Hepatocyte (in vitro differentiated cells): Measurements from ENCODE around the gene PFDN4. TPM values are rescaled to one million over a fixed set of nuclear protein-coding genes. Genes with fewer than 3 reads are reported as not detected.

Source experiments
- DNase-seq: peaks from one replicate; pipeline ENCODE4 v3.0.0-alpha.2; 2016; ENCODE audit warnings: low spot score
- H2AFZ ChIP-seq: fragments of 200-600 bp; sonication (generic); 2 replicates; pipeline ENCODE4 v1.6.0; 2016; ENCODE audit warnings: antibody characterized with exemption, mild to moderate bottlenecking
- H3K27ac ChIP-seq: fragments of 200-600 bp; sonication (generic); 2 replicates; pipeline ENCODE4 v1.5.1; 2016; ENCODE audit warnings: mild to moderate bottlenecking
- H3K27me3 ChIP-seq: fragments of 200-600 bp; sonication (generic); 2 replicates; pipeline ENCODE4 v1.6.1; 2016
- H3K36me3 ChIP-seq: fragments of 200-600 bp; sonication (generic); replicated peaks from 2 replicates; pipeline ENCODE4 v1.5.1; 2016; ENCODE audit warnings: low read depth; ENCODE audit not compliant: insufficient read depth
- H3K4me1 ChIP-seq: fragments of 200-600 bp; sonication (generic); 2 replicates; pipeline ENCODE4 v1.5.1; 2016; ENCODE audit warnings: mild to moderate bottlenecking, moderate library complexity; ENCODE audit not compliant: insufficient read depth
- H3K4me2 ChIP-seq: fragments of 200-600 bp; sonication (generic); 2 replicates; pipeline ENCODE4 v1.6.0; 2016
- H3K4me3 ChIP-seq: fragments of 200-600 bp; sonication (generic); 2 replicates; pipeline ENCODE4 v1.5.1; 2016; ENCODE audit warnings: mild to moderate bottlenecking
- H3K79me2 ChIP-seq: fragments of 200-600 bp; sonication (generic); 2 replicates; pipeline ENCODE4 v1.6.0; 2017; ENCODE audit warnings: mild to moderate bottlenecking
- H3K9me2 ChIP-seq: fragments of 200-600 bp; sonication (generic); replicated peaks from 2 replicates; pipeline ENCODE4 v1.6.0; 2017; ENCODE audit warnings: mild to moderate bottlenecking; ENCODE audit not compliant: insufficient read depth
- H3K9me3 ChIP-seq: fragments of 200-600 bp; sonication (generic); 2 replicates; pipeline ENCODE4 v1.5.1; 2016; ENCODE audit warnings: low read depth, mild to moderate bottlenecking
- H4K20me1 ChIP-seq: fragments of 200-600 bp; sonication (generic); 2 replicates; pipeline ENCODE4 v1.6.0; 2016; ENCODE audit warnings: mild to moderate bottlenecking; ENCODE audit not compliant: insufficient read depth, poor library complexity, severe bottlenecking
- CTCF ChIP-seq: fragments of 200-600 bp; sonication (generic); IDR thresholded peaks from 2 replicates; pipeline ENCODE4 v1.5.1; 2016; ENCODE audit warnings: antibody characterized with exemption, mild to moderate bottlenecking; ENCODE audit not compliant: poor library complexity
- EZH2 ChIP-seq: fragments of 200-600 bp; sonication (generic); IDR thresholded peaks from 2 replicates; pipeline ENCODE4 v1.6.1; 2016; ENCODE audit warnings: antibody characterized with exemption, mild to moderate bottlenecking, borderline replicate concordance
- EZH2phosphoT487 ChIP-seq: fragments of 200-600 bp; sonication (generic); IDR thresholded peaks from one replicate; pipeline ENCODE4 v1.6.1; 2018; ENCODE audit warnings: antibody characterized with exemption, mild to moderate bottlenecking, low read depth, moderate library complexity; ENCODE audit not compliant: unreplicated experiment, severe bottlenecking
- WGBS: methylation state at CpG from one replicate; pipeline ENCODE4 v1.1.6; 2016; ENCODE audit warnings: low lambda C conversion rate; ENCODE audit errors: missing lambda C conversion rate; 5-methylcytosine and 5-hydroxymethylcytosine counted together
- polyA plus RNA-seq: library from polyadenylated mRNA; unstranded; fragments of >200 nt; fragmentation: Nextera tagmentation; extraction: Ambion mirVana; gene quantifications from 2 replicates; pipeline ENCODE4 v1.2.1, GENCODE V29; 2016
- total RNA-seq: library from RNA; depleted of rRNA; stranded (reverse); fragments of >200 nt; gene quantifications from 2 replicates; pipeline ENCODE4 v1.2.3, GENCODE V29; 2014

The PFDN4 gene
- total and polyA plus RNA-seq, 2 experiments from 2014 or later = 40.0 to 121 TPM

GRCh38 chr20:54215157-54215789 is 7.4 kb downstream of the PFDN4 start:
- Histone ChIP-seq H3K36me3 (no peaks in the 10 kb centered on the region), H3K79me2 (peaks cover 47% of the 10 kb centered on the region)

GRCh38 chr20:54217762-54218161 is 9.9 kb downstream of the PFDN4 start:
- H3K9me3 ChIP-seq = no peaks in the 10 kb centered on the region
- no peak overlapping the region for H3K4me3 ChIP-seq
- H4K20me1 ChIP-seq = no peaks in the 10 kb centered on the region
- TF ChIP-seq EZH2 (no peak), EZH2phosphoT487 (no peak), CTCF (no peak)
- no peaks in the 10 kb centered on the region for H3K36me3 ChIP-seq
- 93% methylated on average over 7 of the region's 7 CpGs for WGBS
- no peaks in the 10 kb centered on the region for H3K9me2 ChIP-seq
- H2AFZ ChIP-seq = no peak overlapping the region
- no peaks in the 10 kb centered on the region for H3K27me3 ChIP-seq
- no peak for DNase-seq
- H3K79me2 ChIP-seq = peaks cover 22% of the 10 kb centered on the region
- no peak overlapping the region for H3K4me2 ChIP-seq
- H3K27ac ChIP-seq = no peak overlapping the region
- peaks cover 11% of the 10 kb centered on the region for H3K4me1 ChIP-seq

More at GRCh38 chr20:54215157-54215789, 7.4 kb downstream of the PFDN4 start:
- H3K9me3 ChIP-seq = no peaks in the 10 kb centered on the region
- DNase-seq = no peak
- H3K4me1 ChIP-seq = no peaks in the 10 kb centered on the region
- H3K27ac ChIP-seq = no peak overlapping the region
- 97% methylated on average over 3 of the region's 3 CpGs for WGBS
- H3K27me3 ChIP-seq = no peaks in the 10 kb centered on the region
- TF ChIP-seq EZH2phosphoT487 (no peak), EZH2 (no peak), CTCF (no peak)
- H3K4me3 ChIP-seq = no peak overlapping the region
- no peaks in the 10 kb centered on the region for H4K20me1 ChIP-seq
- no peak overlapping the region for H3K4me2 ChIP-seq
- no peaks in the 10 kb centered on the region for H3K9me2 ChIP-seq
- H2AFZ ChIP-seq = no peak overlapping the region

GRCh38 chr20:54218470-54218869 is 10.6 kb downstream of the PFDN4 start:
- Histone ChIP-seq H3K9me3 (no peaks in the 10 kb centered on the region), H3K79me2 (peaks cover 15% of the 10 kb centered on the region), H3K4me2 (no peak overlapping the region), H4K20me1 (no peaks in the 10 kb centered on the region), H3K27ac (no peak overlapping the region), H3K4me3 (no peak overlapping the region), H3K4me1 (peaks cover 11% of the 10 kb centered on the region), H3K27me3 (no peaks in the 10 kb centered on the region), H3K36me3 (no peaks in the 10 kb centered on the region), H3K9me2 (no peaks in the 10 kb centered on the region), H2AFZ (no peak overlapping the region)
- no peak for TF ChIP-seq CTCF
- DNase-seq = no peak
